A549 (cell line): ENCODE results near the gene PTPRN2. TPM values are rescaled to one million over a fixed set of nuclear protein-coding genes. Genes with fewer than 3 reads are reported as not detected.

ENCODE experiments used
- ATAC-seq, 2 experiments: fragments of 200-7000 bp in 1 of 2; fragments of >200 bp in 1 of 2; cut with Nextera tagmentation in 1 of 2; cut with Tn5 transposase in 1 of 2; 3 replicates each; pipeline versions ENCODE4 v1.8.0 to v1.9.1; 2018 to 2020; ENCODE audit warnings: mild to moderate bottlenecking in 1 of 2, moderate library complexity in 1 of 2
- CTCF ChIA-PET: fragments of 300-600 bp; sonication (Branson Sonifier 250); formaldehyde crosslinking; extraction: SDS; loops from one replicate; lab custom pipeline; 2021; ENCODE audit warnings: antibody characterized with exemption, inconsistent platforms; lab: Yijun Ruan, JAX
- POLR2A ChIA-PET: fragments of 350-600 bp; formaldehyde crosslinking; extraction: SDS; loops from one replicate; lab custom pipeline; 2021; ENCODE audit warnings: antibody characterized with exemption, inconsistent platforms; lab: Yijun Ruan, JAX
- DNase-seq, 2 experiments: peaks; one replicate each; pipeline versions ENCODE4 v3.0.0 to v3.0.0-alpha.2; 2011 to 2016; ENCODE audit warnings: low read depth in 1 of 2, low spot score in 1 of 2
- FAIRE-seq: peaks from 2 replicates; lab custom pipeline; 2011; peaks lifted over from hg19 to GRCh38; lab: Jason Lieb, UNC
- H3K27ac ChIP-seq, 2 experiments: fragments of >200 bp; sonication (Bioruptor Twin); formaldehyde crosslinking; 3 replicates each; pipeline ENCODE4 v1.5.1; 2016 to 2017
- H3K4me1 ChIP-seq: fragments of >200 bp; sonication (Bioruptor Twin); formaldehyde crosslinking; 3 replicates; pipeline ENCODE4 v1.6.1; 2016
- H3K4me2 ChIP-seq: fragments of >200 bp; sonication (Bioruptor Twin); formaldehyde crosslinking; 3 replicates; pipeline ENCODE4 v1.6.1; 2016
- H3K4me3 ChIP-seq: fragments of >200 bp; sonication (Bioruptor Twin); formaldehyde crosslinking; 3 replicates; pipeline ENCODE4 v1.5.1; 2016
- H3K9me3 ChIP-seq: fragments of >200 bp; sonication (Bioruptor Twin); formaldehyde crosslinking; 3 replicates; pipeline ENCODE4 v1.6.1; 2016
- BHLHE40 ChIP-seq: IDR thresholded peaks from 2 replicates; pipeline ENCODE4 v1.6.1; 2012; ENCODE audit warnings: low read depth, low read length, inconsistent platforms
- CBX2 ChIP-seq: fragments of 200-600 bp; sonication (generic); IDR thresholded peaks from 2 replicates; pipeline ENCODE4 v1.6.1; 2016; ENCODE audit warnings: low read depth, mild to moderate bottlenecking, borderline replicate concordance
- CEBPB ChIP-seq, 2 experiments: fragments of >200 bp in 1 of 2; sonication (Bioruptor Twin) in 1 of 2; formaldehyde crosslinking in 1 of 2; IDR thresholded peaks; 2 replicates each; pipeline ENCODE4 v1.6.1; 2012 to 2016
- FOSB ChIP-seq: fragments of 250-450 bp; sonication (Bioruptor Pico); IDR thresholded peaks from 2 replicates; pipeline ENCODE4 v1.5.0; 2020; ENCODE audit warnings: mild to moderate bottlenecking, moderate library complexity
- FOSL2 ChIP-seq, 2 experiments: fragments of 450-650 bp in 1 of 2; fragments of >200 bp in 1 of 2; sonication (Bioruptor Twin) in 1 of 2; formaldehyde crosslinking; IDR thresholded peaks; 2 replicates each; pipeline versions ENCODE4 v1.5.0 to v1.6.1; 2016 to 2020; ENCODE audit warnings: mild to moderate bottlenecking in 1 of 2, moderate library complexity in 1 of 2
- FOXS1 ChIP-seq: fragments of 250-450 bp; sonication (Bioruptor Pico); IDR thresholded peaks from 2 replicates; pipeline ENCODE4 v1.5.0; 2020; ENCODE audit warnings: mild to moderate bottlenecking, moderate library complexity
- HEYL ChIP-seq: fragments of 250-450 bp; sonication (Bioruptor Pico); IDR thresholded peaks from 2 replicates; pipeline ENCODE4 v1.8.0; 2021; ENCODE audit warnings: mild to moderate bottlenecking, moderate library complexity
- HOXB13 ChIP-seq: fragments of 250-450 bp; sonication (Bioruptor Pico); IDR thresholded peaks from 2 replicates; pipeline ENCODE4 v1.5.0; 2020; ENCODE audit warnings: low read depth, mild to moderate bottlenecking, moderate library complexity
- KDM5A ChIP-seq: fragments of 200-600 bp; sonication (generic); IDR thresholded peaks from 2 replicates; pipeline ENCODE4 v1.6.1; 2016; ENCODE audit warnings: antibody characterized with exemption, mild to moderate bottlenecking
- MAFK ChIP-seq: fragments of 450-650 bp; IDR thresholded peaks from 2 replicates; pipeline ENCODE4 v1.6.1; 2014; ENCODE audit not compliant: partially characterized antibody
- MAZ ChIP-seq: fragments of 150-350 bp; IDR thresholded peaks from 2 replicates; pipeline ENCODE4 v1.6.1; 2014; ENCODE audit warnings: antibody characterized with exemption, low read depth, low read length, borderline replicate concordance
- NFE2L2 ChIP-seq: fragments of 150-350 bp; conservative IDR thresholded peaks from 2 replicates; pipeline ENCODE4 v1.6.1; 2014; ENCODE audit warnings: low read length
- NPAS2 ChIP-seq: fragments of 250-450 bp; sonication (Bioruptor Pico); IDR thresholded peaks from 2 replicates; pipeline ENCODE4 v1.8.0; 2022; ENCODE audit warnings: mild to moderate bottlenecking, moderate library complexity, borderline replicate concordance
- NR3C1 ChIP-seq: fragments of >200 bp; sonication (Bioruptor Twin); formaldehyde crosslinking; IDR thresholded peaks from 3 replicates; pipeline ENCODE4 v1.6.1; 2017
- PHF8 ChIP-seq: fragments of 200-600 bp; sonication (generic); IDR thresholded peaks from 2 replicates; pipeline ENCODE4 v1.6.1; 2016; ENCODE audit warnings: low read depth, mild to moderate bottlenecking, antibody characterized with exemption, moderate library complexity, borderline replicate concordance
- POLR2AphosphoS2 ChIP-seq: conservative IDR thresholded peaks from 2 replicates; pipeline ENCODE4 v1.6.1; 2012; ENCODE audit warnings: low read length, improper control_type of control experiment, inconsistent platforms
- RARB ChIP-seq: fragments of 250-450 bp; sonication (Bioruptor Pico); IDR thresholded peaks from 2 replicates; pipeline ENCODE4 v1.8.0; 2021; ENCODE audit warnings: mild to moderate bottlenecking, moderate library complexity
- RCOR1 ChIP-seq: fragments of 150-350 bp; IDR thresholded peaks from 2 replicates; pipeline ENCODE4 v1.6.1; 2014; ENCODE audit warnings: antibody characterized with exemption, low read length, low read depth
- RNF2 ChIP-seq: fragments of 200-600 bp; sonication (generic); IDR thresholded peaks from 2 replicates; pipeline ENCODE4 v1.6.1; 2016; ENCODE audit warnings: low read depth, mild to moderate bottlenecking, antibody characterized with exemption, moderate library complexity, borderline replicate concordance
- SMC3 ChIP-seq: fragments of >200 bp; sonication (Bioruptor Twin); formaldehyde crosslinking; IDR thresholded peaks from 3 replicates; pipeline ENCODE4 v1.6.1; 2018; ENCODE audit warnings: inconsistent platforms
- SREBF2 ChIP-seq: fragments of 450-650 bp; IDR thresholded peaks from 2 replicates; pipeline ENCODE4 v1.6.1; 2014; ENCODE audit warnings: mild to moderate bottlenecking, moderate library complexity
- TFCP2L1 ChIP-seq: fragments of 250-450 bp; sonication (Bioruptor Pico); IDR thresholded peaks from 2 replicates; pipeline ENCODE4 v1.5.0; 2021; ENCODE audit warnings: mild to moderate bottlenecking
- TP53 ChIP-seq: fragments of 250-450 bp; sonication (Bioruptor Pico); IDR thresholded peaks from 2 replicates; pipeline ENCODE4 v1.5.0; 2021; ENCODE audit warnings: mild to moderate bottlenecking, moderate library complexity
- ZC3H11A ChIP-seq: fragments of 450-650 bp; IDR thresholded peaks from 2 replicates; pipeline ENCODE4 v1.6.1; 2014; ENCODE audit warnings: antibody characterized with exemption, mild to moderate bottlenecking
- ZFP36 ChIP-seq: fragments of 450-650 bp; IDR thresholded peaks from 2 replicates; pipeline ENCODE4 v1.6.1; 2014; ENCODE audit warnings: borderline replicate concordance; ENCODE audit not compliant: partially characterized antibody
- ZSCAN20 ChIP-seq: fragments of 250-450 bp; sonication (Bioruptor Pico); IDR thresholded peaks from 2 replicates; pipeline ENCODE4 v1.8.0; 2022; ENCODE audit warnings: mild to moderate bottlenecking, moderate library complexity
- WGBS: methylation state at CpG from one replicate; pipeline ENCODE4 v1.1.6; 2017; ENCODE audit errors: missing lambda C conversion rate; 5-methylcytosine and 5-hydroxymethylcytosine counted together
- polyA plus RNA-seq, 4 experiments: library from polyadenylated mRNA; depleted of rRNA in 3 of 4; stranded (reverse); fragments of >200 nt; fragmentation: RNase III in 1 of 4; extraction: RNeasy Plus Mini Kit Qiagen cat#74134 plus additional on column Dnase treatment in 1 of 4; gene quantifications; 2 replicates in 3 of 4; 3 replicates in 1 of 4; pipeline ENCODE4 v1.2.3, GENCODE V29; 2011 to 2017
- TF ChIP-seq, protein P1 (sequence below): fragments of >200 bp; sonication (Bioruptor Twin); formaldehyde crosslinking; IDR thresholded peaks from 2 replicates; pipeline ENCODE4 v1.6.1; 2016
- TF ChIP-seq, protein P2 (sequence below): IDR thresholded peaks from 2 replicates; pipeline ENCODE4 v1.6.1; 2012
- TF ChIP-seq, protein P3 (sequence below): IDR thresholded peaks from 2 replicates; pipeline ENCODE4 v1.6.1; 2012; ENCODE audit warnings: low read depth, borderline replicate concordance
- TF ChIP-seq, protein P4 (sequence below): fragments of 150-350 bp; IDR thresholded peaks from 2 replicates; pipeline ENCODE4 v1.6.1; 2014; ENCODE audit warnings: low read depth, mild to moderate bottlenecking, low read length
- TF ChIP-seq, protein P5 (sequence below): IDR thresholded peaks from 2 replicates; pipeline ENCODE4 v1.6.1; 2012
- TF ChIP-seq, protein P6 (sequence below): fragments of >200 bp; sonication (Bioruptor Twin); formaldehyde crosslinking; IDR thresholded peaks from 3 replicates; pipeline ENCODE4 v1.6.1; 2016

PTPRN2 gene
- polyA plus RNA-seq, 2 of the 4 experiments (the other 2 are of a cell fraction): 0.41 to 1.2 TPM

DNA sequence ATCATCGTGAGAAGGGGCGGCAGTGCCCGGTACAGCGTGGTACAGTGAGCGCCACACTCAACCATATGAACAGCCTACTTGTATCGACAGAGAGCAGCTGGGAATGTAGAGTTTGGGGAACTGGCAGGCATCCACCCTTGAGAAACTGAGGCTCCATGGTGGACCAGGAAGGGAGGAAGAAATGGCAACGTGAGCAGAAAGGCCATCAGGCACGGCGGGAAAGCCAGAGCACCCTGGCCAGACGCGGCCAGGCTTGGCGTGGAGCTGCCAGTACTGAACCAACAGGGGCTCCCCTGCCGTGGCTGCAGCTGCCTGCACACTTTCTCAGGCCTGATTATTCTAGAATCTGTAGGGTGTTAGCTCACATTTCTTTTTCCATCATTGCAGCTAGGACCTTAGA is 442.3 kb downstream of the PTPRN2 start:
- 78% methylated on average over 13 of the region's 13 CpGs for WGBS

DNA sequence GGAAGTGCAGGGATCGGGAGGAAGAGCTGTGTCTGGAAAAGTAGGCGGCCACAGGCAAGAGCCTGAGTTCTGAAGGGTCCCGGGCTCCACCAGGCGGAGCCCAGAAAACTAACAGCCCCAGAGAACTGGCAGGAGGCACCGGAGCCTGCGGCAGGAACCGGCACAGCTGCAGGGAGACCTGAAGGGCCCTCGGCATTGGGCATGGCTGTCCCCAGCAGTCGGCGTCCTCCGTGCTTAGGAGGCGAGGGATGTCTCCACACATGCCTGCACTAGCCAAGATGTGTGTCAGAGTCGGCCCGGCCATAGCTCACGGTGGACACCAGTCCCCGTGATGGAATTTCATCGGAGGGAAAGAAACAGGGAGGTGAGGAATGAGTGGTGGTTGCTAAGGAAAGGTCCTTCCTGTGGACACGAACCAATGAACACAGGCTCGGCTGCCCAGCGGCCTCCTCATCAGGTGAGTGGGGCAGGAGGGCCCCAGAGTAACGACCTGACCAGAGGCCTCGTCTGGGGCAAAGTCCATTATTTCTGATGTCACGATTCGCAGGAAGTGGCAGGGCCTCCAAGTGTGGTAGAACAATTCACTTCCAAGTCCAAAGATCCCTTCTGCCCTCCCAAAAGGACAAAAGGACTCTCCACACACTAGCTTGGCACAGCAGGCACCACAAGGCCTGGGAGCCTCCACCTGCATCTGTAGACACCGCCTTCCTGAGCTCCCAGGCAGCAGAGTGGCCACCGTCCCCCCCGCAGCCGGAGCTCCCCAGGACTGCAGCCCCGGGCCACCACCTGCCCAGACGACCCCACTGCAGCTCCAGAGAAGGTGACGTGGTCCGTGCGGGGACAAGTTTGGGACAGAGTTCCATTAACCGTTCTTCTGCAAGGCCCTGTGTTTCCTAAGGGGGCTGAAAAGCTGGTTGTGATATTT is 444.2 kb downstream of the PTPRN2 start:
- peaks cover 9% of the 10 kb centered on the region for H3K9me3 ChIP-seq
- DNase-seq: no peak

More for the DNA sequence above, 442.3 kb downstream of the PTPRN2 start:
- Histone ChIP-seq H3K4me3 (no peak overlapping the region), H3K4me1 (no peaks in the 10 kb centered on the region), H3K4me2 (no peak overlapping the region), H3K9me3 (peaks cover 13% of the 10 kb centered on the region), H3K27ac (no peak overlapping the region)
- no peak for ATAC-seq
- POLR2A ChIA-PET: no interaction called here
- CTCF ChIA-PET: no interaction called here
- no peak for FAIRE-seq
- TF ChIP-seq NR3C1 (no peak), KDM5A (no peak), FOSL2 (IDR thresholded peaks at IDR 0.05) (no peak), FOSL2 (CRISPR knock-in tag; IDR thresholded peaks at IDR 0.05) (no peak), CBX2 (no peak), BHLHE40 (no peak), NPAS2 (CRISPR knock-in tag) (no peak), MAFK (no peak), RARB (CRISPR knock-in tag) (no peak), MAZ (no peak), SREBF2 (no peak), TFCP2L1 (CRISPR knock-in tag) (no peak), RNF2 (no peak), HOXB13 (CRISPR knock-in tag) (no peak), FOXS1 (CRISPR knock-in tag) (no peak)
- TF ChIP-seq, protein P1, sequence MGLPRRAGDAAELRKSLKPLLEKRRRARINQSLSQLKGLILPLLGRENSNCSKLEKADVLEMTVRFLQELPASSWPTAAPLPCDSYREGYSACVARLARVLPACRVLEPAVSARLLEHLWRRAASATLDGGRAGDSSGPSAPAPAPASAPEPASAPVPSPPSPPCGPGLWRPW: no peak
- TF ChIP-seq, protein P2, sequence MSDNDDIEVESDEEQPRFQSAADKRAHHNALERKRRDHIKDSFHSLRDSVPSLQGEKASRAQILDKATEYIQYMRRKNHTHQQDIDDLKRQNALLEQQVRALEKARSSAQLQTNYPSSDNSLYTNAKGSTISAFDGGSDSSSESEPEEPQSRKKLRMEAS: no peak
- TF ChIP-seq, protein P3, sequence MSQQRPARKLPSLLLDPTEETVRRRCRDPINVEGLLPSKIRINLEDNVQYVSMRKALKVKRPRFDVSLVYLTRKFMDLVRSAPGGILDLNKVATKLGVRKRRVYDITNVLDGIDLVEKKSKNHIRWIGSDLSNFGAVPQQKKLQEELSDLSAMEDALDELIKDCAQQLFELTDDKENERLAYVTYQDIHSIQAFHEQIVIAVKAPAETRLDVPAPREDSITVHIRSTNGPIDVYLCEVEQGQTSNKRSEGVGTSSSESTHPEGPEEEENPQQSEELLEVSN: no peak
- TF ChIP-seq, protein P4, sequence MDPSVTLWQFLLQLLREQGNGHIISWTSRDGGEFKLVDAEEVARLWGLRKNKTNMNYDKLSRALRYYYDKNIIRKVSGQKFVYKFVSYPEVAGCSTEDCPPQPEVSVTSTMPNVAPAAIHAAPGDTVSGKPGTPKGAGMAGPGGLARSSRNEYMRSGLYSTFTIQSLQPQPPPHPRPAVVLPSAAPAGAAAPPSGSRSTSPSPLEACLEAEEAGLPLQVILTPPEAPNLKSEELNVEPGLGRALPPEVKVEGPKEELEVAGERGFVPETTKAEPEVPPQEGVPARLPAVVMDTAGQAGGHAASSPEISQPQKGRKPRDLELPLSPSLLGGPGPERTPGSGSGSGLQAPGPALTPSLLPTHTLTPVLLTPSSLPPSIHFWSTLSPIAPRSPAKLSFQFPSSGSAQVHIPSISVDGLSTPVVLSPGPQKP: no peak
- TF ChIP-seq, protein P5, sequence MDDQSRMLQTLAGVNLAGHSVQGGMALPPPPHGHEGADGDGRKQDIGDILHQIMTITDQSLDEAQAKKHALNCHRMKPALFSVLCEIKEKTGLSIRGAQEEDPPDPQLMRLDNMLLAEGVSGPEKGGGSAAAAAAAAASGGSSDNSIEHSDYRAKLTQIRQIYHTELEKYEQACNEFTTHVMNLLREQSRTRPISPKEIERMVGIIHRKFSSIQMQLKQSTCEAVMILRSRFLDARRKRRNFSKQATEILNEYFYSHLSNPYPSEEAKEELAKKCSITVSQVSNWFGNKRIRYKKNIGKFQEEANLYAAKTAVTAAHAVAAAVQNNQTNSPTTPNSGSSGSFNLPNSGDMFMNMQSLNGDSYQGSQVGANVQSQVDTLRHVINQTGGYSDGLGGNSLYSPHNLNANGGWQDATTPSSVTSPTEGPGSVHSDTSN: no peak
- TF ChIP-seq, all 56 proteins: peak for 0
- no peak for DNase-seq

More for the DNA sequence above, 444.2 kb downstream of the PTPRN2 start:
- CTCF ChIA-PET: no interaction called here
- TF ChIP-seq, protein P1: no peak
- TF ChIP-seq, protein P2: no peak
- no peak for TF ChIP-seq FOSL2 (IDR thresholded peaks at IDR 0.05)
- TF ChIP-seq FOSL2 (CRISPR knock-in tag; IDR thresholded peaks at IDR 0.05): no peak
- TF ChIP-seq PHF8: no peak
- TF ChIP-seq POLR2AphosphoS2: no peak
- no peak for TF ChIP-seq TP53 (CRISPR knock-in tag)
- TF ChIP-seq NFE2L2: no peak
- TF ChIP-seq, protein P6, sequence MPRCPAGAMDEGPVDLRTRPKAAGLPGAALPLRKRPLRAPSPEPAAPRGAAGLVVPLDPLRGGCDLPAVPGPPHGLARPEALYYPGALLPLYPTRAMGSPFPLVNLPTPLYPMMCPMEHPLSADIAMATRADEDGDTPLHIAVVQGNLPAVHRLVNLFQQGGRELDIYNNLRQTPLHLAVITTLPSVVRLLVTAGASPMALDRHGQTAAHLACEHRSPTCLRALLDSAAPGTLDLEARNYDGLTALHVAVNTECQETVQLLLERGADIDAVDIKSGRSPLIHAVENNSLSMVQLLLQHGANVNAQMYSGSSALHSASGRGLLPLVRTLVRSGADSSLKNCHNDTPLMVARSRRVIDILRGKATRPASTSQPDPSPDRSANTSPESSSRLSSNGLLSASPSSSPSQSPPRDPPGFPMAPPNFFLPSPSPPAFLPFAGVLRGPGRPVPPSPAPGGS: no peak
- no peak for TF ChIP-seq RCOR1
- no peak for TF ChIP-seq HEYL
- no peak for TF ChIP-seq FOXS1 (CRISPR knock-in tag)
- no peak for TF ChIP-seq FOSB (CRISPR knock-in tag)
- TF ChIP-seq, protein P4: no peak
- no peak for TF ChIP-seq CEBPB (IDR thresholded peaks at IDR 0.05)
- no peak for TF ChIP-seq SMC3
- no peak for TF ChIP-seq RNF2
- no peak for TF ChIP-seq ZC3H11A
- no peak for TF ChIP-seq ZSCAN20
- TF ChIP-seq ZFP36: no peak
- POLR2A ChIA-PET: no interaction called here
- no peak overlapping the region for H3K4me2 ChIP-seq
- H3K4me1 ChIP-seq: no peaks in the 10 kb centered on the region
- FAIRE-seq (no peak), ATAC-seq (no peak)
- WGBS: 44% methylated on average over 33 of the region's 34 CpGs
- no peak overlapping the region for H3K4me3 ChIP-seq
- H3K27ac ChIP-seq: no peak overlapping the region
